CD14-positive monocyte (primary cell): ENCODE data around the gene TEX36. TPM values are rescaled to one million over a fixed set of nuclear protein-coding genes. Genes with fewer than 3 reads are reported as not detected.

Experiments used
- DNase-seq, 3 donors: peaks; one replicate each; pipeline ENCODE4 v3.0.0-alpha.2; 2011 to 2022
- H2AFZ ChIP-seq: 2 replicates; pipeline ENCODE4 v1.6.0; 2012; ENCODE audit warnings: mild to moderate bottlenecking, low read depth, low read length, inconsistent platforms; ENCODE audit not compliant: insufficient read depth, poor library complexity, severe bottlenecking
- H3K27ac ChIP-seq, 2 donors: 1 replicate in 1 of 2; 2 replicates in 1 of 2; pipeline ENCODE4 v1.5.1; 2012 to 2013; ENCODE audit warnings: low read length in 2 of 2, control low read depth in 1 of 2, inconsistent platforms in 1 of 2, low read depth in 1 of 2, mild to moderate bottlenecking in 1 of 2
- H3K27me3 ChIP-seq, 2 donors: one replicate each; pipeline versions ENCODE4 v1.6.0 to v1.6.1; 2011 to 2013; ENCODE audit warnings: low read length in 2 of 2; ENCODE audit not compliant: control insufficient read depth in 2 of 2, insufficient read depth in 2 of 2
- H3K36me3 ChIP-seq, 2 donors: replicated peaks in 1 of 2; 1 replicate in 1 of 2; 2 replicates in 1 of 2; pipeline versions ENCODE4 v1.5.1 to v1.6.1; 2012 to 2013; ENCODE audit warnings: low read length in 2 of 2, control low read depth in 1 of 2, inconsistent platforms in 1 of 2, mild to moderate bottlenecking in 1 of 2; ENCODE audit not compliant: insufficient read depth in 2 of 2, control insufficient read depth in 1 of 2
- H3K4me1 ChIP-seq, 2 donors: 1 replicate in 1 of 2; 2 replicates in 1 of 2; pipeline versions ENCODE4 v1.5.1 to v1.6.1; 2012 to 2013; ENCODE audit warnings: low read length in 2 of 2, control low read depth in 1 of 2, inconsistent platforms in 1 of 2, mild to moderate bottlenecking in 1 of 2, moderate library complexity in 1 of 2; ENCODE audit not compliant: insufficient read depth in 2 of 2, control insufficient read depth in 1 of 2
- H3K4me2 ChIP-seq: replicated peaks from 2 replicates; pipeline ENCODE3; 2012; ENCODE audit warnings: low read length, moderate library complexity, mild to moderate bottlenecking; ENCODE audit not compliant: poor library complexity, severe bottlenecking; ENCODE audit errors: extremely low read depth
- H3K4me3 ChIP-seq, 3 experiments: fragments of 200-600 bp in 1 of 3; sonication (generic) in 1 of 3; replicated peaks in 1 of 3; 1 replicate in 2 of 3; 2 replicates in 1 of 3; pipeline ENCODE4 v1.5.1; 2011 to 2013; ENCODE audit warnings: low read length in 3 of 3, mild to moderate bottlenecking in 3 of 3, control low read depth in 2 of 3, low read depth in 2 of 3, inconsistent platforms in 1 of 3, moderate library complexity in 1 of 3
- H3K79me2 ChIP-seq: 2 replicates; pipeline ENCODE4 v1.6.0; 2012; ENCODE audit warnings: mild to moderate bottlenecking, control low read depth, inconsistent platforms, low read length, moderate library complexity; ENCODE audit not compliant: insufficient read depth
- H3K9ac ChIP-seq: 2 replicates; pipeline ENCODE4 v1.6.0; 2017; ENCODE audit warnings: low read length, mild to moderate bottlenecking; ENCODE audit not compliant: insufficient read depth, poor library complexity, severe bottlenecking
- H3K9me3 ChIP-seq, 2 donors: replicated peaks in 1 of 2; 1 replicate in 1 of 2; 2 replicates in 1 of 2; pipeline versions ENCODE4 v1.5.1 to v1.6.1; 2012 to 2013; ENCODE audit warnings: low read length in 2 of 2, control low read depth in 1 of 2; ENCODE audit not compliant: control insufficient read depth in 1 of 2, insufficient read depth in 1 of 2
- H4K20me1 ChIP-seq: 2 replicates; pipeline ENCODE4 v1.6.0; 2012; ENCODE audit warnings: mild to moderate bottlenecking, low read length, control low read depth, moderate library complexity; ENCODE audit not compliant: insufficient read depth
- H3K27ac Mint-ChIP-seq, 7 donors: one replicate each; pipeline ENCODE4 v1.8.0; 2020; ENCODE audit warnings: mild to moderate bottlenecking in 7 of 7, mixed read lengths in 7 of 7, moderate library complexity in 6 of 7, inconsistent platforms in 2 of 7
- H3K27me3 Mint-ChIP-seq, 3 donors: one replicate each; pipeline ENCODE4 v1.8.0; 2021 to 2022; ENCODE audit warnings: low read depth in 3 of 3, mild to moderate bottlenecking in 3 of 3, mixed read lengths in 3 of 3, moderate library complexity in 3 of 3, inconsistent platforms in 1 of 3
- H3K36me3 Mint-ChIP-seq, 2 donors: one replicate each; pipeline ENCODE4 v1.8.0; 2020; ENCODE audit warnings: mixed read lengths in 2 of 2, inconsistent platforms in 1 of 2, mild to moderate bottlenecking in 1 of 2
- H3K4me1 Mint-ChIP-seq: one replicate; pipeline ENCODE4 v1.8.0; 2020; ENCODE audit warnings: mild to moderate bottlenecking, mixed read lengths
- H3K4me3 Mint-ChIP-seq, 2 donors: one replicate each; pipeline ENCODE4 v1.8.0; 2020; ENCODE audit warnings: mild to moderate bottlenecking in 2 of 2, mixed read lengths in 2 of 2, moderate library complexity in 1 of 2
- H3K9me3 Mint-ChIP-seq, 7 donors: one replicate each; pipeline ENCODE4 v1.8.0; 2020 to 2022; ENCODE audit warnings: mixed read lengths in 7 of 7, mild to moderate bottlenecking in 6 of 7, moderate library complexity in 6 of 7, inconsistent platforms in 2 of 7
- WGBS: methylation state at CpG from one replicate; pipeline ENCODE4 v1.1.5; 2013; ENCODE audit warnings: missing lambda C conversion rate; ENCODE audit not compliant: insufficient coverage; 5-methylcytosine and 5-hydroxymethylcytosine counted together
- intact Hi-C, 2 donors: fragments of 100-400 bp; cut with micrococcal nuclease; formaldehyde crosslinking; loops; one replicate each; pipeline versions ENCODE4 v1.15.0 to v1.15.1; 2023
- polyA plus RNA-seq, 3 donors: library from polyadenylated mRNA; depleted of rRNA in 1 of 3; unstranded in 2 of 3; stranded (reverse) in 1 of 3; fragments of 300-500 nt in 2 of 3; fragments of >200 nt in 1 of 3; fragmentation: Illumina TruSeq in 2 of 3; gene quantifications; 1 replicate in 2 of 3; 2 replicates in 1 of 3; pipeline ENCODE4 v1.2.3, GENCODE V29; 2012 to 2021
- TF ChIP-seq, protein P1 (sequence below): fragments of 200-600 bp; IDR thresholded peaks from one replicate; pipeline ENCODE4 v1.8.0; 2022; ENCODE audit warnings: antibody characterized with exemption, mild to moderate bottlenecking

TEX36 gene
- polyA plus RNA-seq, 3 donors, result not detected

DNA sequence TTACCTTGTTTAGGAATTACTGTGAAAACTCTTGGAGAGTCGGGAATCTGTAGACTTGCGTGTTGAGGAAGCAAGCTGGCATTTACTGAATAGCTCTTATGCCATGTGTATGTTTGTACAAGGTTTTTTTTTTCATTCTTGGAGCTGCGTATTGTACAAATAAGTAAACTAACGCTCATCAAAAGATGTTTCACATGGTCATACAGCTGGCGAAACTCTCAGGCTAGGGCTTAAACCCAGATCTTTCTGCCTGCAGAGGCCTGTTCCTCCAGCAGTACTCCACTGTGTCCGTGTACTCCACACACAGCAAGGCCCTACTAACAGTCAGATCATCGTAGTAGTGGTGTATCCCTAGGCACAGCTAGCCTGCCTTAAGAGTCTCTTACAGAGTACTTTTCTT, 44.0 kb upstream of the TEX36 start:
- Histone ChIP-seq H3K27ac (no peak overlapping the region), H3K27me3 (no peaks in the 10 kb centered on the region), H3K4me1 (no peaks in the 10 kb centered on the region), H3K9ac (no peak overlapping the region), H3K9me3 (no peaks in the 10 kb centered on the region), H3K4me2 (no peak overlapping the region), H4K20me1 (no peaks in the 10 kb centered on the region), H3K4me3 (no peak overlapping the region), H3K36me3 (peaks cover 99% of the 10 kb centered on the region in 2 donors), H3K79me2 (no peaks in the 10 kb centered on the region), H2AFZ (no peak overlapping the region)
- H3K27ac Mint-ChIP-seq, result no peak overlapping the region
- 96% methylated on average over 5 of the region's 7 CpGs for WGBS
- no peak overlapping the region for H3K4me3 Mint-ChIP-seq
- H3K9me3 Mint-ChIP-seq, result no peaks in the 10 kb centered on the region
- no peak for DNase-seq
- intact Hi-C loops, result loop anchor here in 1 of 2 donors (10.0 kb wide), 1 partner anchor 98 kb away; the partner anchor contains the start of genes BCCIP and UROS
- TF ChIP-seq, protein P1, sequence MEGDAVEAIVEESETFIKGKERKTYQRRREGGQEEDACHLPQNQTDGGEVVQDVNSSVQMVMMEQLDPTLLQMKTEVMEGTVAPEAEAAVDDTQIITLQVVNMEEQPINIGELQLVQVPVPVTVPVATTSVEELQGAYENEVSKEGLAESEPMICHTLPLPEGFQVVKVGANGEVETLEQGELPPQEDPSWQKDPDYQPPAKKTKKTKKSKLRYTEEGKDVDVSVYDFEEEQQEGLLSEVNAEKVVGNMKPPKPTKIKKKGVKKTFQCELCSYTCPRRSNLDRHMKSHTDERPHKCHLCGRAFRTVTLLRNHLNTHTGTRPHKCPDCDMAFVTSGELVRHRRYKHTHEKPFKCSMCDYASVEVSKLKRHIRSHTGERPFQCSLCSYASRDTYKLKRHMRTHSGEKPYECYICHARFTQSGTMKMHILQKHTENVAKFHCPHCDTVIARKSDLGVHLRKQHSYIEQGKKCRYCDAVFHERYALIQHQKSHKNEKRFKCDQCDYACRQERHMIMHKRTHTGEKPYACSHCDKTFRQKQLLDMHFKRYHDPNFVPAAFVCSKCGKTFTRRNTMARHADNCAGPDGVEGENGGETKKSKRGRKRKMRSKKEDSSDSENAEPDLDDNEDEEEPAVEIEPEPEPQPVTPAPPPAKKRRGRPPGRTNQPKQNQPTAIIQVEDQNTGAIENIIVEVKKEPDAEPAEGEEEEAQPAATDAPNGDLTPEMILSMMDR, result no peak
- H3K36me3 Mint-ChIP-seq, result peaks cover 82 to 90% of the 10 kb centered on the region in 2 donors
- no peaks in the 10 kb centered on the region for H3K4me1 Mint-ChIP-seq
- no peaks in the 10 kb centered on the region for H3K27me3 Mint-ChIP-seq

DNA sequence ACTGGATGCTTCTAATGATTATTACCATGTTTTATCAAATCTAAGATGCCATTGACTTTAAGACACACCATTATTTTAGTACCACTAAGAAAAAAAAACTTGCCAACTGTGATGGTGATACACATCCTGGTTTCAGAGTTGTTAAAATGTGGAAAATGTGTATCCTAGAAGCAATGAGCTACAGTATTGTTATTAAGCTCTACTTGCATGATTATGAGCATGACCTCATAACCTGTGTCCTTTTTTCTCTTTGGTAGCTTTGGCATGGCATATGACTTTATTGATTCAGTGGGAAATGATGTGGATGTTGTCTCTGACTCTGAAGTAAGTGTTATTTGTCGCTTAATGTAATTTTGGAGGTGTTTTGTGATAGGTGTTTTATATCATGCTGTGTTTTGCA, 39.8 kb upstream of the TEX36 start:
- Mint-ChIP-seq H3K4me3 (no peak overlapping the region), H3K27ac (no peak overlapping the region)

More for the DNA sequence above, 39.8 kb upstream of the TEX36 start:
- H3K4me2 ChIP-seq, result no peak overlapping the region
- peaks cover 64 to 68% of the 10 kb centered on the region in 2 donors for H3K36me3 ChIP-seq
- peaks cover 14 to 25% of the 10 kb centered on the region in 2 donors for H3K4me1 ChIP-seq
- no CpG with 5 or more reads among the region's 1 CpG for WGBS
- peaks cover 15% of the 10 kb centered on the region for H3K4me1 Mint-ChIP-seq
- intact Hi-C loops, result loop anchor here (2.0 to 10.0 kb wide), 2 partner anchors 100 to 102 kb away; partner anchors contain the start of genes BCCIP (in 2 of the 2) and UROS (in 2 of the 2)
- H3K79me2 ChIP-seq, result peaks cover 20% of the 10 kb centered on the region
- H3K9ac ChIP-seq, result no peak overlapping the region
- H3K36me3 Mint-ChIP-seq, result peaks cover 55 to 61% of the 10 kb centered on the region in 2 donors
- H3K27me3 ChIP-seq, result no peaks in the 10 kb centered on the region
- TF ChIP-seq, protein P1, result no peak
- DNase-seq, result no peak
- no peak overlapping the region for H3K27ac ChIP-seq
- no peaks in the 10 kb centered on the region for H4K20me1 ChIP-seq
- H3K27me3 Mint-ChIP-seq, result peaks cover 0 to 2% (median 0%) of the 10 kb centered on the region in 3 donors
- no peak overlapping the region for H3K4me3 ChIP-seq
- peaks cover 0 to 6% (median 2%) of the 10 kb centered on the region in 7 donors for H3K9me3 Mint-ChIP-seq
- H2AFZ ChIP-seq, result no peak overlapping the region
- H3K9me3 ChIP-seq, result no peaks in the 10 kb centered on the region
